Karpas-422 (cell line): Measurements from ENCODE around the gene ADAMTS9. TPM values are rescaled to one million over a fixed set of nuclear protein-coding genes. Genes with fewer than 3 reads are reported as not detected.

Experiments used
- DNase-seq: peaks from one replicate; pipeline ENCODE4 v3.0.0-alpha.2; 2015
- H2AFZ ChIP-seq: fragments of 200-600 bp; sonication (generic); 2 replicates; pipeline ENCODE4 v1.6.1; 2014; ENCODE audit warnings: antibody characterized with exemption, low read length, mixed read lengths
- H3K27ac ChIP-seq: fragments of 200-600 bp; sonication (generic); 2 replicates; pipeline ENCODE4 v1.5.1; 2014; ENCODE audit warnings: mild to moderate bottlenecking, low read length, moderate library complexity
- H3K27me3 ChIP-seq: fragments of 200-600 bp; sonication (generic); 2 replicates; pipeline ENCODE4 v1.6.1; 2014; ENCODE audit warnings: low read length, mixed read lengths
- H3K36me3 ChIP-seq: fragments of 200-600 bp; sonication (generic); 2 replicates; pipeline ENCODE4 v1.6.1; 2014; ENCODE audit warnings: low read length, mixed read lengths; ENCODE audit not compliant: insufficient read depth
- H3K4me1 ChIP-seq: fragments of 200-600 bp; sonication (generic); 2 replicates; pipeline ENCODE4 v1.6.1; 2014; ENCODE audit warnings: mild to moderate bottlenecking, low read length, mixed read lengths
- H3K4me2 ChIP-seq: fragments of 200-600 bp; sonication (generic); 2 replicates; pipeline ENCODE4 v1.6.1; 2014; ENCODE audit warnings: low read length, low read depth, mild to moderate bottlenecking; ENCODE audit not compliant: poor library complexity, severe bottlenecking
- H3K4me3 ChIP-seq: fragments of 200-600 bp; sonication (generic); 2 replicates; pipeline ENCODE4 v1.5.1; 2014; ENCODE audit warnings: mild to moderate bottlenecking, antibody characterized with exemption, low read length, mixed read lengths
- H3K79me2 ChIP-seq: fragments of 200-600 bp; sonication (generic); 2 replicates; pipeline ENCODE4 v1.6.1; 2014; ENCODE audit warnings: mild to moderate bottlenecking, low read length, mixed read lengths
- H3K9ac ChIP-seq: fragments of 200-600 bp; sonication (generic); 2 replicates; pipeline ENCODE4 v1.6.0; 2014; ENCODE audit warnings: low read length
- H3K9me2 ChIP-seq: fragments of 200-600 bp; sonication (generic), shearing (Covaris generic); replicated peaks from 2 replicates; pipeline ENCODE4 v1.6.0; 2014; ENCODE audit warnings: mild to moderate bottlenecking, low read length, moderate library complexity; ENCODE audit not compliant: insufficient read depth
- H3K9me3 ChIP-seq: fragments of 300-700, 200-600 bp; sonication (generic); 2 replicates; pipeline ENCODE4 v1.6.1; 2014; ENCODE audit warnings: low read length, mixed read lengths
- H4K20me1 ChIP-seq: fragments of 200-600 bp; sonication (generic); 2 replicates; pipeline ENCODE4 v1.6.1; 2014; ENCODE audit warnings: mild to moderate bottlenecking, antibody characterized with exemption, low read length, low read depth; ENCODE audit not compliant: insufficient read depth
- total RNA-seq: library from RNA; depleted of rRNA; stranded (reverse); fragments of >200 nt; shearing (Covaris generic); gene quantifications from 2 replicates; pipeline ENCODE4 v1.2.3, GENCODE V29; 2014; ENCODE audit warnings: low replicate concordance

ADAMTS9 gene
- total RNA-seq, 1 experiment from 2014 or later: not detected

GRCh38 chr3:64514889-64515288 lies 172.9 kb downstream of the ADAMTS9 start:
- H4K20me1 ChIP-seq: no peaks in the 10 kb centered on the region
- no peaks in the 10 kb centered on the region; the same call in 1 of the 2 replicates for H3K27me3 ChIP-seq
- no peaks in the 10 kb centered on the region for H3K9me2 ChIP-seq
- H2AFZ ChIP-seq: no peak overlapping the region
- no peak overlapping the region for H3K27ac ChIP-seq
- no peak overlapping the region for H3K9ac ChIP-seq
- no peaks in the 10 kb centered on the region for H3K79me2 ChIP-seq
- H3K4me2 ChIP-seq: no peak overlapping the region
- no peak overlapping the region for H3K4me3 ChIP-seq
- peak; percentile 15 for DNase-seq
- no peaks in the 10 kb centered on the region for H3K9me3 ChIP-seq
- no peaks in the 10 kb centered on the region for H3K36me3 ChIP-seq
- H3K4me1 ChIP-seq: no peaks in the 10 kb centered on the region

DNA sequence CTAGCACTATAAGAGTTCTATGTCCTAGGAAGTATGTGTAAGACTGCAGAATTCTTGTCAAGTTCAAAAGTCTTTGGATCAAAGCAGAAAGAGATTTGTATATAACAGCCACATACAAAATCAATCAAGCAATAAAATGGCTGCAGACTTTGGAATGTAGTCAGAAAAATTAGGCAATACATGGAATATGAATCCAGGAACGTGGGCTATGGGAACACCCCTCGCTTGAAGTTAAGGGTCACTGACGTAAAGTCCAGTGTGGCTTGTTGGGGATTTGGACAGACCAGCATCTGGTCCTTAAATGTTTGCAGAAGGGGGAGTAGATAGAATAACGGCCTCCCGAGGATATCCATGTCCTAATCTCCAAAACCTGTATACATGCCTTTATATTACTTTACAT lies 178.6 kb downstream of the ADAMTS9 start:
- no peaks in the 10 kb centered on the region for H3K36me3 ChIP-seq
- no peak for DNase-seq
- no peaks in the 10 kb centered on the region for H4K20me1 ChIP-seq
- H2AFZ ChIP-seq: no peak overlapping the region
- no peak overlapping the region for H3K9ac ChIP-seq
- no peak overlapping the region for H3K27ac ChIP-seq
- H3K9me2 ChIP-seq: no peaks in the 10 kb centered on the region
- H3K79me2 ChIP-seq: no peaks in the 10 kb centered on the region
- H3K9me3 ChIP-seq: no peaks in the 10 kb centered on the region
- no peak overlapping the region for H3K4me3 ChIP-seq
- no peaks in the 10 kb centered on the region for H3K4me1 ChIP-seq
- no peak overlapping the region for H3K4me2 ChIP-seq
- H3K27me3 ChIP-seq: no peaks in the 10 kb centered on the region

DNA sequence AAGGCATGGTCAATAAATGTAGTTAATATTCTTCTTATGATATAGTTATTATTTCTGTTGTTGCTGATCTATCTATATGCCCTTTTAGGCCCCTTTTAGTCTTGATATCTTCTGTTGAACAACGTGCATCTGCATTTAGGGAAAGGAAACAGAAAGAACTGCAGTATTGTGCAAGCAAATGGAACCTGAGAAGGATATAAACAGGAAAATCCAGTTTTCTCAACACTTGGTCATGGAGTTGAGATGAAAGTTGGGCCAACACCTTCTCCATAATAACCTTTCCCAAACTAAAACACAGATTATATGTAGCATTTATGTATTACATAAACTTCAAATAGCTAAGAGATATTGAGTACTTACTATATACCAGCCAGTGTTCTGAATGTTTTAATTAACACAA lies 179.7 kb downstream of the ADAMTS9 start:
- DNase-seq: no peak
- Histone ChIP-seq H3K4me3 (no peak overlapping the region), H3K79me2 (no peaks in the 10 kb centered on the region), H3K4me1 (no peaks in the 10 kb centered on the region), H3K4me2 (no peak overlapping the region), H2AFZ (no peak overlapping the region), H3K27ac (no peak overlapping the region), H4K20me1 (no peaks in the 10 kb centered on the region), H3K9me2 (no peaks in the 10 kb centered on the region), H3K36me3 (no peaks in the 10 kb centered on the region), H3K27me3 (no peaks in the 10 kb centered on the region), H3K9ac (no peak overlapping the region), H3K9me3 (no peaks in the 10 kb centered on the region)

DNA sequence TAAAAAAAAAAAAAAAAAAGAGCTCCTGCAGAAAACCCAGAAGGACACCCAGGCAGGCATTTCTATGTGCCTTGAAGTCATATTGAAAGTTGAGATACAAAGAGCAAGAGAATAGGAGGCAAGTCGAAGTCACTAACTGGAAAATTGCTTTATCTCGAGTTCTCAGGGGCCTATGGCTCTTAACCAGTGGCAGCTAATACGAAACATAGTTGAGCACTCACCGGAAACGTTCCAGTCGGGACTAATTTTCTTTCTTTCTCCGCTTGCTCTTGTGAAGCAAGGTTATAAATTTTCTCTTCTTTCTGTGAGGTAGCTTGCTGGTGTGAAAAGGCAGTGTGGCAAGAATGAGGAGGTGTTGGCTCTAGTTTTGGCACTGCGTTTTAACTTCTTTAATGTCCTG lies 181.5 kb downstream of the ADAMTS9 start:
- H4K20me1 ChIP-seq: no peaks in the 10 kb centered on the region
- no peaks in the 10 kb centered on the region for H3K36me3 ChIP-seq
- H3K9ac ChIP-seq: no peak overlapping the region
- no peak overlapping the region for H3K4me3 ChIP-seq
- H3K27ac ChIP-seq: no peak overlapping the region
- H3K9me3 ChIP-seq: no peaks in the 10 kb centered on the region
- no peak for DNase-seq
- no peak overlapping the region for H2AFZ ChIP-seq
- no peaks in the 10 kb centered on the region for H3K9me2 ChIP-seq
- H3K79me2 ChIP-seq: no peaks in the 10 kb centered on the region
- H3K4me1 ChIP-seq: no peaks in the 10 kb centered on the region
- H3K4me2 ChIP-seq: no peak overlapping the region
- no peaks in the 10 kb centered on the region for H3K27me3 ChIP-seq

DNA sequence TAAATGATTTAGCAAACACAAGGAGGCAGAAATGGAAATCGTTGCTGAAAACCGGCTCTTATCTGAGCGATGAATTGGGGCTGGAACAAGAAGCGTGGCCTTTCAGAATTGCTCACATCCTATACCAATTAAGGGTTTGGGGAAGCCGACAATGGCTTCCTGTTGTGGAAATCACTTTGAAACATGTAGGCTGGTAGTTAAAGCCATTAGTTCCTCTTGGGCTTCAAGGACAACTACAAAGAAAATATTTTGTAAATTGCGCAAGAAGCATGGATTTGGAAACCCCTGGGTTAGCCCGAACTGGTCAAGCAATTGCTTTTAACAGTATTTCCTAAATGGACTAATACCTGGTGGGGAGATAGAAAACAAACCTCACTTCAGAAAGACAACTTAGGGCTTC lies 182.4 kb downstream of the ADAMTS9 start:
- DNase-seq: no peak
- Histone ChIP-seq H3K9me3 (no peaks in the 10 kb centered on the region), H3K4me3 (no peak overlapping the region), H2AFZ (no peak overlapping the region), H3K27ac (no peak overlapping the region), H4K20me1 (no peaks in the 10 kb centered on the region), H3K79me2 (no peaks in the 10 kb centered on the region), H3K4me2 (no peak overlapping the region), H3K9me2 (no peaks in the 10 kb centered on the region), H3K9ac (no peak overlapping the region), H3K36me3 (no peaks in the 10 kb centered on the region), H3K27me3 (no peaks in the 10 kb centered on the region), H3K4me1 (no peaks in the 10 kb centered on the region)

- H3K4me3 ChIP-seq: no peak overlapping the region
- H3K9me2 ChIP-seq: no peaks in the 10 kb centered on the region
- no peaks in the 10 kb centered on the region for H3K79me2 ChIP-seq
- H3K9ac ChIP-seq: no peak overlapping the region
- no peaks in the 10 kb centered on the region for H3K4me1 ChIP-seq
- H3K36me3 ChIP-seq: no peaks in the 10 kb centered on the region
- H3K27ac ChIP-seq: no peak overlapping the region
- DNase-seq: no peak
- H3K9me3 ChIP-seq: no peaks in the 10 kb centered on the region
- no peak overlapping the region for H2AFZ ChIP-seq
- no peak overlapping the region for H3K4me2 ChIP-seq
- H3K27me3 ChIP-seq: no peaks in the 10 kb centered on the region
- no peaks in the 10 kb centered on the region for H4K20me1 ChIP-seq
These were observed 185.5 kb downstream of the ADAMTS9 start for GRCh38 chr3:64502284-64502683.

DNA sequence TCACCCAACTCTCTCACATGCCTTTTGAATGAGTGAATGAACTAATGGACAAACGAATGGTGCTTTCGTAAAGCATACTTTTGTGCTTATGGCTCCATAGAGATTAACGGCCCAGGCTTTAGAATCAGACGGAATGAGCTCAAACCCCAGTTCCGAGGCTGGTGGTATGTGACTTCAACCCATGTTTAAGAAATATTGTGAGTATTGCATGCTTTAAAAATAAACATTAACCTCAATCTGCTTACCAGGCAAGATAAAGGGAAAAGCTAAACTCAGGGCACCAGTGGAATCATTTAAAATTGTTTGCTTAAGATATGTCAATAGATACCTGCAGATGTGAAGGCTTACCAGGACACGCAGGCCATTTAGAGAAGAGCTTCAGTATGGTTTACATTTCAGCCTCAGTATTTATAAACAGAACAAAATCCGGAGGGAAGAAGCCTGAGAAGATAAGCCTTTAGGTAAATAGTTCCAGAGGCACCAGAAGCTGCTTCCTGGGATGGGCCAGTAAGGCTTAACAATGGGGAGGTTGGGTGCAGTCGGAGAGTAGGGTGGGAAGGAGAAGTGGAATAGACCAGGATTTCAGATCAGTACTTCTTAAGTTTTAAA lies 186.4 kb downstream of the ADAMTS9 start:
- H3K79me2 ChIP-seq: no peaks in the 10 kb centered on the region
- H4K20me1 ChIP-seq: no peaks in the 10 kb centered on the region
- H3K9me2 ChIP-seq: no peaks in the 10 kb centered on the region
- no peaks in the 10 kb centered on the region for H3K9me3 ChIP-seq
- no peaks in the 10 kb centered on the region for H3K36me3 ChIP-seq
- no peaks in the 10 kb centered on the region for H3K27me3 ChIP-seq
- no peaks in the 10 kb centered on the region for H3K4me1 ChIP-seq
- H3K4me3 ChIP-seq: no peak overlapping the region
- H2AFZ ChIP-seq: no peak overlapping the region
- H3K27ac ChIP-seq: no peak overlapping the region
- no peak overlapping the region for H3K9ac ChIP-seq
- DNase-seq: no peak
- H3K4me2 ChIP-seq: no peak overlapping the region

- Histone ChIP-seq H2AFZ (no peak overlapping the region), H3K79me2 (no peaks in the 10 kb centered on the region), H3K9ac (no peak overlapping the region), H3K9me2 (no peaks in the 10 kb centered on the region), H3K36me3 (no peaks in the 10 kb centered on the region), H3K27me3 (no peaks in the 10 kb centered on the region), H3K9me3 (no peaks in the 10 kb centered on the region), H4K20me1 (no peaks in the 10 kb centered on the region), H3K4me3 (no peak overlapping the region), H3K4me1 (no peaks in the 10 kb centered on the region), H3K27ac (no peak overlapping the region), H3K4me2 (no peak overlapping the region)
- DNase-seq: no peak
These were observed 190.9 kb downstream of the ADAMTS9 start for GRCh38 chr3:64496786-64497490.
